ENCODE data around the gene ROBO1. TPM values are rescaled to one million over a fixed set of nuclear protein-coding genes. Genes with fewer than 3 reads are reported as not detected.
"Not testable (repeated sequence)": the region's sequence is repeated elsewhere in the genome, so short reads cannot be mapped to it uniquely, and the experiment has no call there.

Gene ROBO1
- under 1 TPM; 0.55 to 0.59 TPM for total RNA-seq
- 0.54 TPM for polyA plus RNA-seq

GRCh38 chr3:79767905-79768267 is at the start of gene ROBO1:
ROBO1 (minus strand) TSS chr3:79767998.
- Histone ChIP-seq H3K4me1 (ENCODE audit: insufficient read depth, low read length) (no peaks in the 10 kb centered on the region), H3K36me3 (ENCODE audit: insufficient read depth, low read length) (no peaks in the 10 kb centered on the region), H3K4me3 (ENCODE audit: low read length) (no peak within 1 kb of the TSS), H3K9me3 (ENCODE audit: low read length) (no peaks in the 10 kb centered on the region), H3K27ac (ENCODE audit: low read depth, low read length) (no peak within 1 kb of the TSS), H3K27me3 (ENCODE audit: insufficient read depth, low read length, poor library complexity, severe bottlenecking) (no peaks in the 10 kb centered on the region)
- no peaks in the 10 kb centered on the region for H3K36me3 Mint-ChIP-seq
- no peaks in the 10 kb centered on the region for H3K4me1 Mint-ChIP-seq
- no peak within 1 kb of the TSS for H3K4me3 Mint-ChIP-seq
- no peak for DNase-seq
- ChIA-PET CTCF (no interaction called here), POLR2A (no interaction called here)
- no peak within 1 kb of the TSS for H3K27ac Mint-ChIP-seq
- H3K27me3 Mint-ChIP-seq, result peaks cover 0 to 8% of the 10 kb centered on the region in 2 donors
- peaks cover 0 to 29% (median 19%) of the 10 kb centered on the region in 5 donors for H3K9me3 Mint-ChIP-seq

GRCh38 chr3:79817224-79817623 is 49.4 kb upstream of the ROBO1 start:
- DNase-seq, result no peak
- Histone ChIP-seq H3K36me3 (ENCODE audit: insufficient read depth, low read length) (no peaks in the 10 kb centered on the region), H3K4me1 (ENCODE audit: insufficient read depth, low read length) (no peaks in the 10 kb centered on the region), H3K27me3 (ENCODE audit: insufficient read depth, low read length, poor library complexity, severe bottlenecking) (no peaks in the 10 kb centered on the region), H3K4me3 (ENCODE audit: low read length) (no peak overlapping the region), H3K27ac (ENCODE audit: low read depth, low read length) (no peak overlapping the region), H3K9me3 (ENCODE audit: low read length) (no peaks in the 10 kb centered on the region)
- no peak overlapping the region for H3K4me3 Mint-ChIP-seq
- H3K27me3 Mint-ChIP-seq, result no peaks in the 10 kb centered on the region
- H3K36me3 Mint-ChIP-seq, result no peaks in the 10 kb centered on the region
- H3K27ac Mint-ChIP-seq, result no peak overlapping the region
- no peaks in the 10 kb centered on the region for H3K4me1 Mint-ChIP-seq
- CTCF ChIA-PET, result no interaction called here
- peaks cover 23 to 43% (median 25%) of the 10 kb centered on the region in 5 donors for H3K9me3 Mint-ChIP-seq
- POLR2A ChIA-PET, result no interaction called here

GRCh38 chr3:79815478-79815877 is 47.7 kb upstream of the ROBO1 start:
- H3K27me3 ChIP-seq (ENCODE audit: insufficient read depth, low read length, poor library complexity, severe bottlenecking), result no peaks in the 10 kb centered on the region
- H3K4me3 ChIP-seq (ENCODE audit: low read length), result no peak overlapping the region
- H3K4me3 Mint-ChIP-seq, result no peak overlapping the region
- H3K36me3 ChIP-seq (ENCODE audit: insufficient read depth, low read length), result no peaks in the 10 kb centered on the region
- H3K4me1 ChIP-seq (ENCODE audit: insufficient read depth, low read length), result no peaks in the 10 kb centered on the region
- H3K9me3 ChIP-seq (ENCODE audit: low read length), result no peaks in the 10 kb centered on the region
- no peaks in the 10 kb centered on the region for H3K36me3 Mint-ChIP-seq
- ChIA-PET POLR2A (no interaction called here), CTCF (no interaction called here)
- no peaks in the 10 kb centered on the region for H3K4me1 Mint-ChIP-seq
- H3K27ac ChIP-seq (ENCODE audit: low read depth, low read length), result no peak overlapping the region
- no peak for DNase-seq
- H3K9me3 Mint-ChIP-seq, result peaks cover 23 to 42% (median 28%) of the 10 kb centered on the region in 5 donors
- no peaks in the 10 kb centered on the region for H3K27me3 Mint-ChIP-seq
- no peak overlapping the region for H3K27ac Mint-ChIP-seq

- DNase-seq, result no peak
- POLR2A ChIA-PET, result no interaction called here
- Mint-ChIP-seq H3K4me1 (no peaks in the 10 kb centered on the region), H3K9me3 (peaks cover 12 to 30% (median 18%) of the 10 kb centered on the region in 5 donors), H3K27ac (no peak overlapping the region), H3K27me3 (no peaks in the 10 kb centered on the region), H3K36me3 (no peaks in the 10 kb centered on the region), H3K4me3 (no peak overlapping the region)
- H3K27ac ChIP-seq (ENCODE audit: low read depth, low read length), result no peak overlapping the region
- H3K36me3 ChIP-seq (ENCODE audit: insufficient read depth, low read length), result no peaks in the 10 kb centered on the region
- CTCF ChIA-PET, result interaction anchor here (0.7 kb wide), 1 partner anchor 19 kb away, joined by 3 read pairs; no protein-coding TSS in a partner anchor
- no peaks in the 10 kb centered on the region for H3K4me1 ChIP-seq (ENCODE audit: insufficient read depth, low read length)
- H3K4me3 ChIP-seq (ENCODE audit: low read length), result no peak overlapping the region
- no peaks in the 10 kb centered on the region for H3K27me3 ChIP-seq (ENCODE audit: insufficient read depth, low read length, poor library complexity, severe bottlenecking)
- no peaks in the 10 kb centered on the region for H3K9me3 ChIP-seq (ENCODE audit: low read length)
These were observed 42.8 kb upstream of the ROBO1 start for GRCh38 chr3:79810581-79810980.

GRCh38 chr3:79810092-79810491 is 42.3 kb upstream of the ROBO1 start:
- Histone ChIP-seq H3K27me3 (ENCODE audit: insufficient read depth, low read length, poor library complexity, severe bottlenecking) (no peaks in the 10 kb centered on the region), H3K27ac (ENCODE audit: low read depth, low read length) (no peak overlapping the region), H3K9me3 (ENCODE audit: low read length) (no peaks in the 10 kb centered on the region), H3K4me3 (ENCODE audit: low read length) (no peak overlapping the region), H3K36me3 (ENCODE audit: insufficient read depth, low read length) (no peaks in the 10 kb centered on the region), H3K4me1 (ENCODE audit: insufficient read depth, low read length) (no peaks in the 10 kb centered on the region)
- no peaks in the 10 kb centered on the region for H3K27me3 Mint-ChIP-seq
- peaks cover 9 to 26% (median 13%) of the 10 kb centered on the region in 5 donors for H3K9me3 Mint-ChIP-seq
- H3K4me1 Mint-ChIP-seq, result no peaks in the 10 kb centered on the region
- ChIA-PET POLR2A (no interaction called here), CTCF (no interaction called here)
- H3K27ac Mint-ChIP-seq, result no peak overlapping the region
- no peak overlapping the region for H3K4me3 Mint-ChIP-seq
- H3K36me3 Mint-ChIP-seq, result no peaks in the 10 kb centered on the region
- DNase-seq, result no peak

- CTCF ChIA-PET, result no interaction called here
- Histone ChIP-seq H3K36me3 (ENCODE audit: insufficient read depth, low read length) (no peaks in the 10 kb centered on the region), H3K9me3 (ENCODE audit: low read length) (no peaks in the 10 kb centered on the region), H3K4me3 (ENCODE audit: low read length) (no peak overlapping the region), H3K27ac (ENCODE audit: low read depth, low read length) (no peak overlapping the region), H3K27me3 (ENCODE audit: insufficient read depth, low read length, poor library complexity, severe bottlenecking) (no peaks in the 10 kb centered on the region), H3K4me1 (ENCODE audit: insufficient read depth, low read length) (no peaks in the 10 kb centered on the region)
- POLR2A ChIA-PET, result no interaction called here
- Mint-ChIP-seq H3K9me3 (peaks cover 3 to 21% (median 9%) of the 10 kb centered on the region in 5 donors), H3K4me3 (no peak overlapping the region), H3K27me3 (no peaks in the 10 kb centered on the region), H3K27ac (no peak overlapping the region), H3K4me1 (no peaks in the 10 kb centered on the region), H3K36me3 (no peaks in the 10 kb centered on the region)
- DNase-seq, result no peak
These were observed 41.3 kb upstream of the ROBO1 start for GRCh38 chr3:79809106-79809505.

- Mint-ChIP-seq H3K36me3 (no peaks in the 10 kb centered on the region), H3K4me1 (no peaks in the 10 kb centered on the region), H3K27ac (no peak overlapping the region), H3K27me3 (no peaks in the 10 kb centered on the region), H3K4me3 (no peak overlapping the region), H3K9me3 (peaks cover 2 to 15% (median 9%) of the 10 kb centered on the region in 5 donors)
- H3K36me3 ChIP-seq (ENCODE audit: insufficient read depth, low read length), result no peaks in the 10 kb centered on the region
- no peaks in the 10 kb centered on the region for H3K27me3 ChIP-seq (ENCODE audit: insufficient read depth, low read length, poor library complexity, severe bottlenecking)
- no peak overlapping the region for H3K27ac ChIP-seq (ENCODE audit: low read depth, low read length)
- H3K4me1 ChIP-seq (ENCODE audit: insufficient read depth, low read length), result no peaks in the 10 kb centered on the region
- ChIA-PET CTCF (no interaction called here), POLR2A (no interaction called here)
- no peaks in the 10 kb centered on the region for H3K9me3 ChIP-seq (ENCODE audit: low read length)
- DNase-seq, result no peak
- H3K4me3 ChIP-seq (ENCODE audit: low read length), result no peak overlapping the region
These were observed 40.7 kb upstream of the ROBO1 start for GRCh38 chr3:79808515-79808914.

- CTCF ChIA-PET; H3K4me1 Mint-ChIP-seq; H3K36me3 ChIP-seq (ENCODE audit: insufficient read depth, low read length); POLR2A ChIA-PET; H3K27ac Mint-ChIP-seq; H3K27me3 Mint-ChIP-seq; H3K27ac ChIP-seq (ENCODE audit: low read depth, low read length); DNase-seq; H3K4me1 ChIP-seq (ENCODE audit: insufficient read depth, low read length); H3K36me3 Mint-ChIP-seq; H3K9me3 ChIP-seq (ENCODE audit: low read length); H3K4me3 Mint-ChIP-seq; H3K27me3 ChIP-seq (ENCODE audit: insufficient read depth, low read length, poor library complexity, severe bottlenecking); H3K4me3 ChIP-seq (ENCODE audit: low read length): not testable (repeated sequence)
- peaks cover 10 to 37% (median 17%) of the 10 kb centered on the region in 5 donors for H3K9me3 Mint-ChIP-seq
These were observed 22.4 kb upstream of the ROBO1 start for GRCh38 chr3:79790177-79790576.

GRCh38 chr3:79773291-79773690 is 5.5 kb upstream of the ROBO1 start:
- POLR2A ChIA-PET, result no interaction called here
- Histone ChIP-seq H3K36me3 (ENCODE audit: insufficient read depth, low read length) (no peaks in the 10 kb centered on the region), H3K27me3 (ENCODE audit: insufficient read depth, low read length, poor library complexity, severe bottlenecking) (no peaks in the 10 kb centered on the region), H3K4me1 (ENCODE audit: insufficient read depth, low read length) (no peaks in the 10 kb centered on the region), H3K9me3 (ENCODE audit: low read length) (no peaks in the 10 kb centered on the region), H3K27ac (ENCODE audit: low read depth, low read length) (no peak overlapping the region), H3K4me3 (ENCODE audit: low read length) (no peak overlapping the region)
- DNase-seq, result no peak
- no peak overlapping the region for H3K27ac Mint-ChIP-seq
- H3K9me3 Mint-ChIP-seq, result peaks cover 0 to 28% (median 7%) of the 10 kb centered on the region in 5 donors
- no peaks in the 10 kb centered on the region for H3K4me1 Mint-ChIP-seq
- H3K4me3 Mint-ChIP-seq, result no peak overlapping the region
- no peaks in the 10 kb centered on the region for H3K36me3 Mint-ChIP-seq
- no peaks in the 10 kb centered on the region for H3K27me3 Mint-ChIP-seq
- CTCF ChIA-PET, result no interaction called here
